GM08714 (cell line): ENCODE results near the gene PKNOX2.

Experiments used
- H3K4me3 ChIP-seq: fragments of 200-500 bp; sonication (Bioruptor generic); 2 replicates; pipeline ENCODE4 v1.5.1; 2014; ENCODE audit warnings: mild to moderate bottlenecking, low read length, inconsistent platforms
- ZNF274 ChIP-seq: IDR thresholded peaks from 2 replicates; pipeline ENCODE4 v1.6.1; 2012; ENCODE audit warnings: mild to moderate bottlenecking, low read depth, low read length

PKNOX2 gene

GRCh38 chr11:125192717-125193415 lies 28.3 kb downstream of the PKNOX2 start:
- TF ChIP-seq ZNF274 = no peak
- H3K4me3 ChIP-seq = no peak overlapping the region

GRCh38 chr11:125193416-125193726 lies 28.8 kb downstream of the PKNOX2 start:
- no peak overlapping the region for H3K4me3 ChIP-seq
- TF ChIP-seq ZNF274 = no peak

GRCh38 chr11:125193841-125194240 lies 29.3 kb downstream of the PKNOX2 start:
- H3K4me3 ChIP-seq = no peak overlapping the region
- no peak for TF ChIP-seq ZNF274

GRCh38 chr11:125199915-125200314 lies 35.4 kb downstream of the PKNOX2 start:
- TF ChIP-seq ZNF274 = no peak
- H3K4me3 ChIP-seq = no peak overlapping the region

- no peak for TF ChIP-seq ZNF274
- no peak overlapping the region for H3K4me3 ChIP-seq
Measured at GRCh38 chr11:125200441-125200840, 35.9 kb downstream of the PKNOX2 start.

- H3K4me3 ChIP-seq = no peak overlapping the region
- TF ChIP-seq ZNF274 = no peak
Measured at GRCh38 chr11:125201525-125202141, 37.1 kb downstream of the PKNOX2 start.

- no peak for TF ChIP-seq ZNF274
- H3K4me3 ChIP-seq = no peak overlapping the region
Measured at GRCh38 chr11:125202362-125202880, 37.9 kb downstream of the PKNOX2 start.

GRCh38 chr11:125202977-125203376 lies 38.4 kb downstream of the PKNOX2 start:
- H3K4me3 ChIP-seq = no peak overlapping the region
- TF ChIP-seq ZNF274 = no peak

GRCh38 chr11:125207866-125208425 lies 43.4 kb downstream of the PKNOX2 start:
- no peak for TF ChIP-seq ZNF274

GRCh38 chr11:125210066-125210465 lies 45.5 kb downstream of the PKNOX2 start:
- no peak for TF ChIP-seq ZNF274
- no peak overlapping the region for H3K4me3 ChIP-seq

More at GRCh38 chr11:125207866-125208425, 43.4 kb downstream of the PKNOX2 start:
- no peak overlapping the region for H3K4me3 ChIP-seq

- H3K4me3 ChIP-seq = no peak overlapping the region
- no peak for TF ChIP-seq ZNF274
Measured at GRCh38 chr11:125211191-125211947, 46.8 kb downstream of the PKNOX2 start.

GRCh38 chr11:125211948-125212340 lies 47.4 kb downstream of the PKNOX2 start:
- no peak overlapping the region for H3K4me3 ChIP-seq
- TF ChIP-seq ZNF274 = no peak

GRCh38 chr11:125214601-125215565 lies 50.3 kb downstream of the PKNOX2 start:
- H3K4me3 ChIP-seq = no peak overlapping the region
- TF ChIP-seq ZNF274 = no peak
